GM18873 (cell line): ENCODE measurements around the gene BCAP29.
"Not testable (repeated sequence)": the region's sequence is repeated elsewhere in the genome, so short reads cannot be mapped to it uniquely, and the experiment has no call there.

ENCODE experiments used
- ATAC-seq: cut with Tn5 transposase; IDR thresholded peaks from one replicate; pipeline ENCODE4 v1.9.1; 2021; ENCODE audit warnings: mild to moderate bottlenecking, moderate library complexity, moderate number of reproducible peaks; ENCODE audit not compliant: unreplicated experiment, low FRiP score

BCAP29 gene

DNA sequence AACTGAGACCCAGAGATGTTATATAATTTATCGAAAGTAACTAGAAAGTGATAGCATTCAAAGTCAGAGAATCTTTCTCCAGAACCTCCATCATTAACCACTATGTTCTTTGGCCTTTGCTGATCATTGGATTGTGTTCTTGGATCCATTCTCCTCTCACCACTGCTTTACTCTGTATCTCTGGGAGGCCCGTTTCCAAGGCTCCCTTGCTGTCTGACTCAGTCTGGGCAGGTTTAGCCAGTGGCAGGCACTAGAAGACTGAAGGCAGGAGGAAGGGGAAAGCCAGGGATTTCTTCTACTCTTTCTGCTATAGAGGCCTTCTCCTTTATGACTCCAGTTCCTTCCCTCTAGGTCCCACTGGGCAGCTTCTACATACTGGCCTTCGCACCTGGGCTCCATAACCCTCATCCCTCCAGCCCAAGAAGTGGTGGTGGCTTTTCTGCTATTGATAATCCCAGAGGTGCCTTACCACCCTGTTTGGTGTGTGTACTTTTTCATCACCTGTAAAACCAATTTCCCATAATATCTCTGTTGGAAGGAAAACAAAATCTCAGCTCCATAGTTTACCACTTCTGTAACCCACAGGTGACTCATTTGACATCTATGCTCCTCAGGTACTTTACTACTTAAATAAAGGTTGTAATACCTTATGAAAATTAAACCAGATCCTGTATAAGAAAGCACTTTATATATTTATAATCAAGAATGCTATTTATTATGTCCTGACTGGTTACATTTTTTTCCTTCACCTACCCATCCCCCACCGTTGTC is 36.0 kb downstream of the BCAP29 start:
- no peak for ATAC-seq

DNA sequence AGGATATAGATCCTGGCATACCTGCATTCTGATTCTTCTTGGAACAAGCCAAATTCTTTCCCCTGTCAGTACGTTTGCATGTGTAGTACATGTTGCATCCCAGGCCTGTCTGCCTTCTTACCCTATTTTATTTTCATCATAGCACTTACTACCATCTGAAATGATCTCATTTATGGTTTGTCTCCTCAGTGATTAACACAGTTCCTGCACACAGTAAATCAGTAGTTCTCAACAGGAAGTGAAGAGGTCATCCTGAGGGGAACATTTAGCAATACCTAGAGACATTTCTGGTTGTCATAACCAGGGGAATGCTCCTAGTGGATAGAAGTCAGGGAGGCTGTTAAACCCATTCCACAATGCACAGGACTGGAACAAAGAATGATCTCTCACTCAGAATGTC is 42.4 kb downstream of the BCAP29 start:
- ATAC-seq, result no peak

GRCh38 chr7:107622894-107623293 is 42.8 kb downstream of the BCAP29 start:
- no peak for ATAC-seq

DNA sequence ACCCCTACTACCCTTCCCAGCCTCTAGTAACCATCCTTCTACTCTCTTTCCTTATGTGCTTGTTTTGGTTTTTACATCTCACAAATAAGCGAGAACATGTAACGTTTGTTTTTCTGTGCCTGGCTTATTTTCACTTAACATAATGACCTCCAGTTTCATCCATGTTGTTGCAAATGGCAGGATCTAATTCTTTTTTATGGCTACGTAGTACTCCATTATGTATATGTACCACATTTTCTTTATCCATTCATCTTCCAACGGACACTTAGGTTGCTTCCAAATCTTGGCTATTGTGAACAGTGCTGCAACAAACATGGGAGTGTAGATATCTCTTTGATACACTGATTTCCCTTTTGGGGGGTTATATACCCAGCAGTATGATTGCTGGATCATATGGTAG is 47.0 kb downstream of the BCAP29 start:
- ATAC-seq, result no peak

DNA sequence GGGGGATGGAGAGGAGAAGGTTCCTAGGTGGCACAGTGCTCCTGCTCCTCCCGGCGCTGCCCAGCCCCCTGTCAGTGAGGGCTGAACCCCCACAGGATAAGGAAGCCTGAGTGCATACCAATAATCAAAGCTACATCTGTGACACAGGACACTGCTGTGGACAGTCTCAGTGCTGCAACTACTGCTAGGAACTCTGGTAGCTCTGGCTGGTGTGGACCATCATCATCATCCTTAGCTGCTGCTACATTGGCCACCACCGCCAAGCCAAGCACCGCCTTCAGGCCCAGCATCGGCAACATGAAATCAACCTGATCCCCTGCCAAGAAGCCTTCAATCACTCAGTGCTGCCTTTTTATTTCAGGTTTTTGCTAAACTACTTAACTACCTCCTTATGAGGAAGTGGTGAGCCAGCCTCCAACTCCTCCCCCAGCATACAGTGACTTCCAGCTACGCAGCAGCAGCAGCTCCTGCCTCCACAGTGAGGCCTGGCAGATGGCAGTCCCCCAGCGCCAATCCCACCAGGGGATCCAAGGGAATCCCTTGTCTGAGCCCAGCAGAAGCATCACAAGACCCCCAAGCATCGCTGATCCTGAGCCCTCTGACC is 48.5 kb downstream of the BCAP29 start:
- ATAC-seq, result no peak

DNA sequence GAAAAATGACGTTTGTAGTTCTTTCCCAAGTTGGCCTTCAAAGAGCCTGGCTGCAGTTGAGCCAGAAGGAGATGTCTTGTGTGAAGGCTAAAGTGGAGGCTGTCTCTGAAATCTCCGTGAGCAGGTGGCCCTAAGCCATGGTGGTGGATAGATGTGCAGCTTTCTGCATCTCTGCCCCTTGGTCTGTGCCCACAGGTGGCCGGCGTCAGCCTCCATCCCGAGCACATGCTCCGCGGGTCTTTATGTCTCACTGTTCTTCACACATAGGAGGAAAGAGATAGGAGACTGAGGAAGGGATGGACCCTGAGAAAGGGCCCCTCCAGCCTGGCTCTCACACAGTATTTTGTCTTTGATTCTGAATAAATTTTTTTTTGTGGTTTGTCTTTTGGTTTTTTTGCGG is 50.3 kb downstream of the BCAP29 start:
- no peak for ATAC-seq

- no peak for ATAC-seq
Measured at GRCh38 chr7:107631588-107632491, 51.8 kb downstream of the BCAP29 start.

- ATAC-seq, result no peak
Measured at GRCh38 chr7:107632492-107632865, 52.4 kb downstream of the BCAP29 start.

DNA sequence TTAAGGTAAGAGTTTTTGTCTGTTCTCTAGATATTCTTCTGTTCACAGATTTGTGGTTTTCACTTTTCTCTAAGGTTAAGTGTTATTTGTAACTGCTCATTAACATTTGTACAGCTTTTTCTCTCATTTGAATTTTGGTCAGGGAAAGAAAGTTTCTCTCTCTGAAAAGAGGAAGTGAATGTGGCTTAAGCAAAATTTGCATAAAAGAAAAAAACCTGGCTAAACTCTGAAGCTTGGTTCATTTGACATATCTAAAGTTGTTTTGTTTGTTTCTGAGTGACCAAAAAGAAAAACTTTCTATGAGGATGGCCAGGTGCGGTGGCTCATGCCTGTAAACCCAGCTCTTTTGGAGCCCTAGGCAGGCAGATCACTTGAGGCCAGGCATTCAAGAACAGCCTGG is 58.5 kb downstream of the BCAP29 start:
- ATAC-seq, result peak; percentile 96

DNA sequence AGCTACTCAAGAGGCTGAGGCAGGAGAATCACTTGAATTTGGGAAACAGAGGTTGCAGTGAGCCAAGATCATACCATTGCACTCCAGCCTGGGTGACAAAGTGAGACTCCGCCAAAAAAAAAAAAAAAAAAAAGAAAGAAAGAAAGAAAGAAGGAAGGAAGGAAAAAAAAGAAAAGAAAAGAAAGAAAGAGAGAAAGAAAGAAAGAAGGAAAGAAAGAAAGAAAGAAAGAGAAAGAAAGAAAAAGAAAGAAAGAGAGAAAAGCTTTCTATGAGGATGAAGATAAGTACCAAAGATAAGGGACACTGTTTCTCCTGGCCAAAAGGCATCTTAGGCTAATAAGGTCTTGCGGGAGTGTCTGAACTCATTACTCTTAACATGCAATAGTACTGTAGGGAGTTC is 59.0 kb downstream of the BCAP29 start:
- not testable (repeated sequence) for ATAC-seq

- ATAC-seq, result no peak
Measured at GRCh38 chr7:107641676-107642075, 61.6 kb downstream of the BCAP29 start.

DNA sequence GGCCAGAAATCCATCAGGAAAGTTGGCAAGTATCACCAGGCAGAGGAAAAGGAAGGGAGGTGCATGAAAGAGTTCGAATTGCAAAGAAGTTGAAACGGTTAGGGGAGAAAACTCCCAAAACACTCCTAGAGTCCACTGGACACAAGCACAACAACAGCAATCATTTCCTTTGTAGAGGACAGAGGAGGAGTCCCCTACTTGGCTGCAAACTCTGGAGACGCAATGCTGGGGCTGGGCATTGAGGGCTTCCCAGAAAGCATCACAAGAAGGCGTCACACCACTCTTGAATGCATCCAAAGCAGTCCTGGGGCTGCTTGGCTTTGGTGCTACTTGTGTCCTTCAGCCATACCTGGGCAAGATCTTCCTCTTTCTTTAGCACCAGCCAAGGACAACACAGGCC is 62.5 kb downstream of the BCAP29 start:
- no peak for ATAC-seq

GRCh38 chr7:107643407-107643806 is 63.4 kb downstream of the BCAP29 start:
- ATAC-seq, result no peak

DNA sequence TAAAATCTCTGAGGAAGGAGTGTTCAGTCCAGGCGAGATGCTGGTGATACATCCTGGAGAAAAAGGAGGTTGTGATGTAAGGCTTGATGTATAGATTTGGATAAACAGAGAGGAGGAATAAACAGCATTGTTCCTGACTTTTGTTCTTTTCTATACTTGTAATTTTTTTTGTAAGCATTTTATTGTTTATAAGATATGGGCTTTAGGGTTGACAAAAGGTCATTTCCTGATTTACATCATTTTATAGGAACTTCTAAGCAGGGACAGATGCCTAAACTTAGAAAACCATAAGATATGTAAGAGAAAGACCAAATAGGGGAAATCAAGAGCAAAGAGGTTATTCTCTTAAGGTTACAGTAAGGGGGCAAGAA is 63.9 kb downstream of the BCAP29 start:
- ATAC-seq, result no peak

GRCh38 chr7:107644309-107644974 is 64.4 kb downstream of the BCAP29 start:
- no peak for ATAC-seq

- no peak for ATAC-seq
Measured at GRCh38 chr7:107652642-107653041, 72.6 kb downstream of the BCAP29 start.

DNA sequence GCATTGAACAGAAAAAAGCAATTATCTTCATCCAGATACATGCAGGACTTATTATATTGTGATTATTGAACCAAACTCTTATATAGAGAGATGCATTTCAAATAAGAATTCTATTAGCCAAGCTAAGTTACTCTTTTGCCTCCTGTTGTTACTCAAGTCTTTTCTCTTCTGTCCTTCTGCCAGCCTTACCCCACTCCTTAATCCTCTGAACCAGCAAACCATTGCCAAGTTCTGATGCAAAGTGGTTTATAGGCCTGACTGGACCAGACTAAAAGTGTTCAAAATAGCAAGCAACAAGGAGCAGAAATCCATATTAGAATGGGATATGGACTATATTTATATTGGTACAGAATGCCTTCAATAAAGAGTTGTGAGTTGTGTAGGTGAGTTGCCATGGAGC is 78.4 kb downstream of the BCAP29 start:
- ATAC-seq, result no peak

- no peak for ATAC-seq
Measured at GRCh38 chr7:107659666-107660065, 79.6 kb downstream of the BCAP29 start.

- no peak for ATAC-seq
Measured at GRCh38 chr7:107660381-107661080, 80.5 kb downstream of the BCAP29 start, which contains the start of gene SLC26A4. Gene SLC26A4, plus strand, starts transcription at chr7:107660828. Its CDS starts 814 bp downstream, at chr7:107661642.
